Activated gamma-delta T cell (primary cell): ENCODE results near the gene SRP19.
"Not testable (repeated sequence)": the region's sequence is repeated elsewhere in the genome, so short reads cannot be mapped to it uniquely, and the experiment has no call there.

Experiments used
- DNase-seq: peaks from one replicate; lab custom pipeline; 2025; lab: John Stamatoyannopoulos, UW

The SRP19 gene

GRCh38 chr5:112870966-112871365 lies 9.9 kb downstream of the SRP19 start:
- DNase-seq, result no peak

- DNase-seq, result no peak
These were observed 15.3 kb downstream of the SRP19 start for GRCh38 chr5:112876362-112876761.

- DNase-seq, result no peak
These were observed 17.0 kb downstream of the SRP19 start for GRCh38 chr5:112878101-112878500.

GRCh38 chr5:112878760-112879159 lies 17.7 kb downstream of the SRP19 start:
- no peak for DNase-seq

GRCh38 chr5:112880219-112880964 lies 19.3 kb downstream of the SRP19 start:
- DNase-seq, result no peak

GRCh38 chr5:112883192-112883591 lies 22.1 kb downstream of the SRP19 start:
- no peak for DNase-seq

GRCh38 chr5:112885001-112885400 lies 23.9 kb downstream of the SRP19 start:
- no peak for DNase-seq

GRCh38 chr5:112886975-112887374 lies 25.9 kb downstream of the SRP19 start:
- no peak for DNase-seq

- not testable (repeated sequence) for DNase-seq
These were observed 31.0 kb downstream of the SRP19 start for GRCh38 chr5:112892066-112892465.

GRCh38 chr5:112892776-112893175 lies 31.7 kb downstream of the SRP19 start:
- no peak for DNase-seq

- no peak for DNase-seq
These were observed 34.6 kb downstream of the SRP19 start for GRCh38 chr5:112895682-112896081.

- DNase-seq, result no peak
These were observed 41.5 kb downstream of the SRP19 start for GRCh38 chr5:112902561-112902960.

GRCh38 chr5:112904996-112905395 lies 43.9 kb downstream of the SRP19 start:
- DNase-seq, result not testable (repeated sequence)

- DNase-seq, result no peak
These were observed 45.5 kb downstream of the SRP19 start for GRCh38 chr5:112906637-112907036.

GRCh38 chr5:112907166-112907631 lies 46.1 kb downstream of the SRP19 start:
- DNase-seq, result no peak

- no peak for DNase-seq
These were observed 47.8 kb downstream of the SRP19 start for GRCh38 chr5:112908854-112909253.

GRCh38 chr5:112910529-112910928 lies 49.4 kb downstream of the SRP19 start:
- DNase-seq, result no peak

- DNase-seq, result no peak
These were observed 53.5 kb downstream of the SRP19 start for GRCh38 chr5:112914584-112914983.

- no peak for DNase-seq
These were observed 54.7 kb downstream of the SRP19 start for GRCh38 chr5:112915831-112916230.

- DNase-seq, result no peak
These were observed 56.4 kb downstream of the SRP19 start for GRCh38 chr5:112917453-112917995.

GRCh38 chr5:112918136-112918535 lies 57.0 kb downstream of the SRP19 start:
- DNase-seq, result no peak

- DNase-seq, result no peak
These were observed 57.6 kb downstream of the SRP19 start for GRCh38 chr5:112918679-112919078.
